Mesendoderm (in vitro differentiated cells): ENCODE measurements around the gene STK32B.

Source experiments
- DNase-seq: peaks from one replicate; pipeline ENCODE4 v3.0.0; 2013
- H2AK5ac ChIP-seq: 2 replicates; pipeline ENCODE4 v1.6.1; 2013; ENCODE audit warnings: low read length, inconsistent platforms
- H2BK120ac ChIP-seq: 2 replicates; pipeline ENCODE4 v1.6.1; 2013; ENCODE audit warnings: low read depth, mild to moderate bottlenecking, low read length, moderate library complexity, mixed read lengths
- H2BK15ac ChIP-seq: replicated peaks from 2 replicates; pipeline ENCODE4 v1.6.1; 2013; ENCODE audit warnings: low read depth, mild to moderate bottlenecking, moderate library complexity
- H2BK5ac ChIP-seq: 2 replicates; pipeline ENCODE4 v1.6.1; 2013; ENCODE audit warnings: low read length, inconsistent platforms
- H3K18ac ChIP-seq: 2 replicates; pipeline ENCODE4 v1.6.1; 2013; ENCODE audit warnings: mild to moderate bottlenecking, low read length, mixed read lengths
- H3K23ac ChIP-seq: one replicate; pipeline ENCODE4 v1.6.1; 2013; ENCODE audit warnings: low read length
- H3K27ac ChIP-seq: 2 replicates; pipeline ENCODE4 v1.5.1; 2013; ENCODE audit warnings: low read depth, mild to moderate bottlenecking, inconsistent platforms, low read length, moderate library complexity
- H3K27me3 ChIP-seq: 2 replicates; pipeline ENCODE4 v1.6.1; 2013; ENCODE audit warnings: low read length, control low read depth, mild to moderate bottlenecking, inconsistent platforms; ENCODE audit not compliant: insufficient read depth, poor library complexity
- H3K36me3 ChIP-seq: 2 replicates; pipeline ENCODE4 v1.6.1; 2013; ENCODE audit warnings: low read length, inconsistent platforms; ENCODE audit not compliant: control insufficient read depth, insufficient read depth
- H3K4ac ChIP-seq: one replicate; pipeline ENCODE4 v1.6.1; 2013; ENCODE audit warnings: low read depth, mild to moderate bottlenecking, low read length, moderate library complexity
- H3K4me1 ChIP-seq: 2 replicates; pipeline ENCODE4 v1.6.1; 2013; ENCODE audit warnings: low read depth, low read length, inconsistent platforms; ENCODE audit not compliant: control insufficient read depth
- H3K4me2 ChIP-seq: 2 replicates; pipeline ENCODE4 v1.6.1; 2013; ENCODE audit warnings: low read length
- H3K4me3 ChIP-seq: 2 replicates; pipeline ENCODE4 v1.5.1; 2013; ENCODE audit warnings: mild to moderate bottlenecking, low read length
- H3K56ac ChIP-seq: one replicate; pipeline ENCODE4 v1.6.1; 2013; ENCODE audit warnings: low read length
- H3K79me1 ChIP-seq: 2 replicates; pipeline ENCODE4 v1.6.1; 2013; ENCODE audit warnings: low read length, inconsistent platforms
- H3K79me2 ChIP-seq: 2 replicates; pipeline ENCODE4 v1.6.1; 2013; ENCODE audit warnings: mild to moderate bottlenecking, low read length; ENCODE audit not compliant: control insufficient read depth, insufficient read depth
- H3K9ac ChIP-seq: 2 replicates; pipeline ENCODE4 v1.6.1; 2013; ENCODE audit warnings: low read length, inconsistent platforms
- H4K5ac ChIP-seq: one replicate; pipeline ENCODE4 v1.6.1; 2013; ENCODE audit warnings: low read length
- H4K8ac ChIP-seq: one replicate; pipeline ENCODE4 v1.6.1; 2013; ENCODE audit warnings: low read depth, mild to moderate bottlenecking, control low read depth, low read length, moderate library complexity
- WGBS: extraction: QIAGEN DNeasy Blood & Tissue Kit; methylation state at CpG from one replicate; pipeline ENCODE4 v1.1.7; 2013; ENCODE audit warnings: low lambda C conversion rate, missing lambda C conversion rate; ENCODE audit not compliant: insufficient coverage; ENCODE audit errors: extremely low coverage; 5-methylcytosine and 5-hydroxymethylcytosine counted together

Gene STK32B

GRCh38 chr4:5368426-5368825 is 317.1 kb downstream of the STK32B start:
- no peak overlapping the region for H3K4me3 ChIP-seq
- no peak overlapping the region for H2BK5ac ChIP-seq
- H3K27ac ChIP-seq, result no peak overlapping the region
- H2AK5ac ChIP-seq, result no peak overlapping the region
- H3K36me3 ChIP-seq, result no peaks in the 10 kb centered on the region
- no peaks in the 10 kb centered on the region for H3K79me2 ChIP-seq
- H3K9ac ChIP-seq, result no peak overlapping the region
- DNase-seq, result no peak
- no peak overlapping the region for H4K8ac ChIP-seq
- H3K27me3 ChIP-seq, result no peaks in the 10 kb centered on the region
- H2BK120ac ChIP-seq, result no peak overlapping the region
- H3K23ac ChIP-seq, result no peak overlapping the region
- H3K4me2 ChIP-seq, result no peak overlapping the region
- no CpG with 5 or more reads among the region's 3 CpGs for WGBS
- no peak overlapping the region for H3K18ac ChIP-seq
- no peak overlapping the region for H3K56ac ChIP-seq
- H3K4ac ChIP-seq, result no peak overlapping the region
- no peak overlapping the region for H4K5ac ChIP-seq
- H3K4me1 ChIP-seq, result no peaks in the 10 kb centered on the region
- no peaks in the 10 kb centered on the region for H3K79me1 ChIP-seq
- H2BK15ac ChIP-seq, result no peak overlapping the region

GRCh38 chr4:5370286-5370685 is 319.0 kb downstream of the STK32B start:
- no peak overlapping the region for H2BK120ac ChIP-seq
- H3K56ac ChIP-seq, result no peak overlapping the region
- H3K4me2 ChIP-seq, result no peak overlapping the region
- no peak overlapping the region for H3K9ac ChIP-seq
- WGBS, result no CpG with 5 or more reads among the region's 2 CpGs
- DNase-seq, result no peak
- no peaks in the 10 kb centered on the region for H3K79me1 ChIP-seq
- H3K27ac ChIP-seq, result no peak overlapping the region
- H3K4me1 ChIP-seq, result no peaks in the 10 kb centered on the region
- no peak overlapping the region for H2BK15ac ChIP-seq
- no peak overlapping the region for H2AK5ac ChIP-seq
- H3K36me3 ChIP-seq, result no peaks in the 10 kb centered on the region
- no peak overlapping the region for H4K5ac ChIP-seq
- H3K79me2 ChIP-seq, result no peaks in the 10 kb centered on the region
- no peak overlapping the region for H2BK5ac ChIP-seq
- H3K23ac ChIP-seq, result no peak overlapping the region
- H3K18ac ChIP-seq, result no peak overlapping the region
- no peak overlapping the region for H3K4me3 ChIP-seq
- no peak overlapping the region for H3K4ac ChIP-seq
- no peak overlapping the region for H4K8ac ChIP-seq
- no peaks in the 10 kb centered on the region for H3K27me3 ChIP-seq

GRCh38 chr4:5371415-5372190 is 320.3 kb downstream of the STK32B start:
- Histone ChIP-seq H3K27me3 (no peaks in the 10 kb centered on the region), H3K4ac (no peak overlapping the region), H2BK5ac (no peak overlapping the region), H2BK15ac (no peak overlapping the region), H3K4me2 (no peak overlapping the region), H2AK5ac (no peak overlapping the region), H3K9ac (no peak overlapping the region), H3K4me1 (no peaks in the 10 kb centered on the region), H3K36me3 (no peaks in the 10 kb centered on the region), H3K4me3 (no peak overlapping the region), H3K79me2 (no peaks in the 10 kb centered on the region), H3K18ac (no peak overlapping the region), H4K5ac (no peak overlapping the region), H3K56ac (no peak overlapping the region), H3K27ac (no peak overlapping the region), H3K79me1 (no peaks in the 10 kb centered on the region), H3K23ac (no peak overlapping the region), H2BK120ac (no peak overlapping the region), H4K8ac (no peak overlapping the region)
- WGBS, result no CpG with 5 or more reads among the region's 8 CpGs
- no peak for DNase-seq

GRCh38 chr4:5372198-5372597 is 320.9 kb downstream of the STK32B start:
- Histone ChIP-seq H3K4me2 (no peak overlapping the region), H3K4me3 (no peak overlapping the region), H3K36me3 (no peaks in the 10 kb centered on the region), H3K9ac (no peak overlapping the region), H2BK120ac (no peak overlapping the region), H3K79me2 (no peaks in the 10 kb centered on the region), H3K56ac (no peak overlapping the region), H2BK5ac (no peak overlapping the region), H4K8ac (no peak overlapping the region), H3K23ac (no peak overlapping the region), H2AK5ac (no peak overlapping the region), H3K18ac (no peak overlapping the region), H2BK15ac (no peak overlapping the region), H3K4ac (no peak overlapping the region), H3K79me1 (no peaks in the 10 kb centered on the region), H3K27ac (no peak overlapping the region), H3K4me1 (no peaks in the 10 kb centered on the region), H3K27me3 (no peaks in the 10 kb centered on the region), H4K5ac (no peak overlapping the region)
- DNase-seq, result no peak
- no CpG with 5 or more reads among the region's 6 CpGs for WGBS

GRCh38 chr4:5373327-5373726 is 322.0 kb downstream of the STK32B start:
- Histone ChIP-seq H3K4me1 (no peaks in the 10 kb centered on the region), H3K23ac (no peak overlapping the region), H3K56ac (no peak overlapping the region), H3K4me2 (no peak overlapping the region), H4K5ac (no peak overlapping the region), H2AK5ac (no peak overlapping the region), H3K4me3 (no peak overlapping the region), H3K27ac (no peak overlapping the region), H3K18ac (no peak overlapping the region), H3K36me3 (no peaks in the 10 kb centered on the region), H3K79me1 (no peaks in the 10 kb centered on the region), H3K27me3 (no peaks in the 10 kb centered on the region), H3K4ac (no peak overlapping the region), H2BK120ac (no peak overlapping the region), H2BK15ac (no peak overlapping the region), H3K79me2 (no peaks in the 10 kb centered on the region), H3K9ac (no peak overlapping the region), H2BK5ac (no peak overlapping the region), H4K8ac (no peak overlapping the region)
- WGBS, result no CpG with 5 or more reads among the region's 4 CpGs
- no peak for DNase-seq

- no peak overlapping the region for H2AK5ac ChIP-seq
- no peaks in the 10 kb centered on the region for H3K27me3 ChIP-seq
- H3K18ac ChIP-seq, result no peak overlapping the region
- no peak overlapping the region for H2BK120ac ChIP-seq
- DNase-seq, result no peak
- no peak overlapping the region for H2BK15ac ChIP-seq
- no peaks in the 10 kb centered on the region for H3K4me1 ChIP-seq
- no CpG with 5 or more reads among the region's 7 CpGs for WGBS
- H2BK5ac ChIP-seq, result no peak overlapping the region
- H3K9ac ChIP-seq, result no peak overlapping the region
- H3K79me1 ChIP-seq, result no peaks in the 10 kb centered on the region
- no peaks in the 10 kb centered on the region for H3K36me3 ChIP-seq
- H4K5ac ChIP-seq, result no peak overlapping the region
- H3K27ac ChIP-seq, result no peak overlapping the region
- no peaks in the 10 kb centered on the region for H3K79me2 ChIP-seq
- no peak overlapping the region for H3K23ac ChIP-seq
- no peak overlapping the region for H3K4me2 ChIP-seq
- H3K4me3 ChIP-seq, result no peak overlapping the region
- no peak overlapping the region for H4K8ac ChIP-seq
- H3K4ac ChIP-seq, result no peak overlapping the region
- no peak overlapping the region for H3K56ac ChIP-seq
Measured at GRCh38 chr4:5374592-5374991, 323.3 kb downstream of the STK32B start.
